Kidney (tissue), 14 donors: ENCODE measurements around the gene FDXR. TPM values are rescaled to one million over a fixed set of nuclear protein-coding genes. Genes with fewer than 3 reads are reported as not detected.

Source experiments
- DNase-seq, 5 donors: peaks; one replicate each; pipeline ENCODE4 v3.0.0-alpha.2; 2013 to 2020
- FAIRE-seq: peaks from 2 replicates; lab custom pipeline; 2012; peaks lifted over from hg19 to GRCh38; lab: Jason Lieb, UNC
- H3K27ac ChIP-seq, 2 donors: one replicate each; pipeline ENCODE4 v1.7.0; 2013; ENCODE audit warnings: low read depth in 2 of 2, low read length in 2 of 2, inconsistent platforms in 1 of 2
- H3K27me3 ChIP-seq: one replicate; pipeline ENCODE4 v1.7.1; 2013; ENCODE audit warnings: low read length, inconsistent platforms; ENCODE audit not compliant: control insufficient read depth, insufficient read depth
- H3K36me3 ChIP-seq, 3 donors: one replicate each; pipeline versions ENCODE4 v1.7.0 to v1.7.1; 2013; ENCODE audit warnings: low read length in 3 of 3, control low read depth in 1 of 3, inconsistent platforms in 1 of 3; ENCODE audit not compliant: insufficient read depth in 3 of 3, control insufficient read depth in 2 of 3
- H3K4me1 ChIP-seq, 3 donors: one replicate each; pipeline versions ENCODE4 v1.7.0 to v1.7.1; 2013; ENCODE audit warnings: low read length in 3 of 3, inconsistent platforms in 1 of 3, low read depth in 1 of 3; ENCODE audit not compliant: control insufficient read depth in 2 of 3, insufficient read depth in 2 of 3
- H3K4me3 ChIP-seq, 3 donors: one replicate each; pipeline versions ENCODE4 v1.7.0 to v1.8.1; 2013; ENCODE audit warnings: low read length in 3 of 3, control low read depth in 1 of 3, inconsistent platforms in 1 of 3
- H3K9ac ChIP-seq, 3 donors: one replicate each; pipeline versions ENCODE4 v1.7.0 to v1.7.1; 2013; ENCODE audit warnings: low read length in 3 of 3, control low read depth in 1 of 3, inconsistent platforms in 1 of 3
- H3K9me3 ChIP-seq, 3 donors: one replicate each; pipeline versions ENCODE4 v1.7.0 to v1.7.1; 2013; ENCODE audit warnings: low read length in 3 of 3, control low read depth in 1 of 3, inconsistent platforms in 1 of 3; ENCODE audit not compliant: control insufficient read depth in 2 of 3, insufficient read depth in 1 of 3
- CTCF ChIP-seq: IDR thresholded peaks from 3 replicates; pipeline ENCODE4 v1.5.1; 2012; ENCODE audit warnings: mild to moderate bottlenecking, moderate library complexity, borderline replicate concordance; ENCODE audit not compliant: insufficient read depth; ENCODE audit errors: extremely low read depth
- intact Hi-C: fragments of 100-400 bp; cut with DNase I; formaldehyde crosslinking; loops from one replicate; pipeline ENCODE4 v1.11.1; 2022
- polyA plus RNA-seq: library from polyadenylated mRNA; stranded (reverse); fragments of 350-450 nt; fragmentation: Illumina TruSeq; extraction: RNeasy Lipid Tissue Mini Kit (QIAGEN cat#74804); gene quantifications from one replicate; pipeline ENCODE4 v1.2.3, GENCODE V29; 2014; ENCODE audit warnings: low read depth, low replicate concordance; ENCODE audit not compliant: insufficient read depth
- total RNA-seq: library from RNA; stranded (reverse); fragmentation: NEBNext Ultra II Directional; extraction: Animal tissue kit (Norgen Biotek cat#: 25700); gene quantifications from one replicate; pipeline ENCODE4 v1.2.1, GENCODE V29; 2021
- donor health status: control.
- donor health status: control.
- donor health status: control.
- donor health status: control.
- donor health status: control.
- donor health status: DM: yes; HTN: yes; CAD: no.
- donor health status: Normal renal cell carcinoma (clear cell type).

Gene FDXR
- total and polyA plus RNA-seq, 2 donors from 2014 or later = 9.0 to 15.2 TPM

- H3K9ac ChIP-seq = no peak overlapping the region
- peaks cover 0 to 8% (median 0%) of the 10 kb centered on the region in 3 donors for H3K4me1 ChIP-seq
- FAIRE-seq (no peak), DNase-seq (peak in 2 of 5 donors; percentile 58 to 70)
- no peak for TF ChIP-seq CTCF
- peaks cover 21% of the 10 kb centered on the region for H3K27me3 ChIP-seq
- H3K9me3 ChIP-seq = no peaks in the 10 kb centered on the region
- H3K36me3 ChIP-seq = no peaks in the 10 kb centered on the region
- H3K4me3 ChIP-seq = no peak overlapping the region
- H3K27ac ChIP-seq = no peak overlapping the region
- intact Hi-C loops = no loop called here
Observed at GRCh38 chr17:74921026-74921681, 48.4 kb upstream of the FDXR start.

- intact Hi-C loops = no loop called here
- FAIRE-seq = no peak
Observed at GRCh38 chr17:74920642-74921025, 47.8 kb upstream of the FDXR start.

GRCh38 chr17:74920306-74920620 lies 47.5 kb upstream of the FDXR start:
- Histone ChIP-seq H3K27me3 (peaks cover 12% of the 10 kb centered on the region), H3K9ac (no peak overlapping the region), H3K4me3 (no peak overlapping the region), H3K9me3 (no peaks in the 10 kb centered on the region), H3K27ac (no peak overlapping the region), H3K36me3 (no peaks in the 10 kb centered on the region), H3K4me1 (peaks cover 0 to 8% (median 0%) of the 10 kb centered on the region in 3 donors)
- DNase-seq (no peak), FAIRE-seq (no peak)
- intact Hi-C loops = no loop called here
- no peak for TF ChIP-seq CTCF

More at GRCh38 chr17:74920642-74921025, 47.8 kb upstream of the FDXR start:
- Histone ChIP-seq H3K4me1 (peaks cover 0 to 8% (median 0%) of the 10 kb centered on the region in 3 donors), H3K9ac (no peak overlapping the region), H3K9me3 (no peaks in the 10 kb centered on the region), H3K4me3 (no peak overlapping the region), H3K27me3 (peaks cover 16% of the 10 kb centered on the region), H3K36me3 (no peaks in the 10 kb centered on the region), H3K27ac (no peak overlapping the region)
- no peak for TF ChIP-seq CTCF
- DNase-seq = peak in 4 of 5 donors; percentile 29 to 65 (median 38)
